GM12878 (cell line): ENCODE data around the gene SEC24C. TPM values are rescaled to one million over a fixed set of nuclear protein-coding genes. Genes with fewer than 3 reads are reported as not detected.

Experiments used
- ATAC-seq: fragments of 200-7000 bp; cut with Tn5 transposase; 3 replicates; pipeline ENCODE4 v1.9.1; 2020; ENCODE audit warnings: mild to moderate bottlenecking, moderate library complexity
- BruUV-seq: library from RNA; stranded (reverse); fragments of 400-500 nt; replicated peaks from 2 replicates; lab custom pipeline; 2021; lab: Mats Ljungman, UMichigan
- CTCF ChIA-PET: fragments of 300-600 bp; sonication (Branson Sonifier 250); formaldehyde crosslinking; extraction: SDS; loops from one replicate; lab custom pipeline; 2021; ENCODE audit warnings: inconsistent platforms; lab: Yijun Ruan, JAX
- POLR2A ChIA-PET: fragments of 350-600 bp; formaldehyde crosslinking; extraction: SDS; loops from one replicate; lab custom pipeline; 2021; ENCODE audit warnings: inconsistent platforms; lab: Charles Lee
- RAD21 ChIA-PET: fragments of 300-600 bp; sonication (Branson Sonifier 250); formaldehyde crosslinking; loops from one replicate; lab custom pipeline; 2023; ENCODE audit warnings: antibody characterized with exemption; ENCODE audit not compliant: unreplicated experiment; lab: Charles Lee
- SMC1A ChIA-PET: fragments of 300-600 bp; sonication (Branson Sonifier 250); formaldehyde crosslinking; loops from one replicate; lab custom pipeline; 2023; ENCODE audit not compliant: unreplicated experiment, uncharacterized antibody; lab: Charles Lee
- DNase-seq: peaks from one replicate; pipeline ENCODE4 v3.0.0-alpha.2; 2011; ENCODE audit warnings: low read depth, low spot score
- FAIRE-seq: peaks from 3 replicates; lab custom pipeline; 2011; peaks lifted over from hg19 to GRCh38; lab: Jason Lieb, UNC
- H2AFZ ChIP-seq: 2 replicates; pipeline ENCODE4 v1.6.0; 2011; ENCODE audit warnings: low read depth, low read length, control low read depth; ENCODE audit not compliant: control insufficient read depth
- H3K27ac ChIP-seq: 2 replicates; pipeline ENCODE4 v1.5.1; 2011; ENCODE audit warnings: control low read depth; ENCODE audit not compliant: control insufficient read depth, insufficient read depth
- H3K27me3 ChIP-seq, 2 experiments: replicated peaks in 1 of 2; 2 replicates each; pipeline versions ENCODE4 v1.6.0 to v1.6.1; 2011; ENCODE audit warnings: low read length in 1 of 2; ENCODE audit not compliant: control insufficient read depth in 2 of 2, insufficient read depth in 2 of 2
- H3K36me3 ChIP-seq, 2 experiments: 2 replicates each; pipeline ENCODE4 v1.5.1; 2011; ENCODE audit warnings: low read length in 1 of 2; ENCODE audit not compliant: control insufficient read depth in 2 of 2, insufficient read depth in 2 of 2
- H3K4me1 ChIP-seq: 2 replicates; pipeline ENCODE4 v1.6.1; 2011; ENCODE audit warnings: mild to moderate bottlenecking, low read length, moderate library complexity, mixed read lengths; ENCODE audit not compliant: control insufficient read depth, insufficient read depth
- H3K4me2 ChIP-seq: 2 replicates; pipeline ENCODE4 v1.6.0; 2011; ENCODE audit warnings: control low read depth; ENCODE audit not compliant: control insufficient read depth, insufficient read depth
- H3K4me3 ChIP-seq: fragments of 200-600 bp; sonication (generic); 2 replicates; pipeline ENCODE4 v1.5.1; 2016
- H3K79me2 ChIP-seq: 2 replicates; pipeline ENCODE4 v1.6.0; 2011; ENCODE audit warnings: low read length; ENCODE audit not compliant: control insufficient read depth, insufficient read depth
- H3K9ac ChIP-seq: 2 replicates; pipeline ENCODE4 v1.8.0; 2011; ENCODE audit warnings: low read length, control low read depth, mixed read lengths; ENCODE audit not compliant: control insufficient read depth, insufficient read depth
- H3K9me3 ChIP-seq: replicated peaks from 3 replicates; pipeline ENCODE4 v1.5.1; 2011; ENCODE audit warnings: mild to moderate bottlenecking, low read length; ENCODE audit not compliant: control insufficient read depth, insufficient read depth
- H4K20me1 ChIP-seq: 2 replicates; pipeline ENCODE4 v1.6.0; 2011; ENCODE audit not compliant: control insufficient read depth, insufficient read depth
- BCL11A ChIP-seq: IDR thresholded peaks from 2 replicates; pipeline ENCODE4 v1.6.1; 2011; ENCODE audit warnings: low read depth, low read length
- BMI1 ChIP-seq: fragments of 450-650 bp; IDR thresholded peaks from 2 replicates; pipeline ENCODE4 v1.6.1; 2016; ENCODE audit warnings: mild to moderate bottlenecking, moderate library complexity, borderline replicate concordance
- CEBPB ChIP-seq, 2 experiments: fragments of 150-350 bp in 1 of 2; IDR thresholded peaks; 2 replicates each; pipeline ENCODE4 v1.6.1; 2012 to 2014; ENCODE audit warnings: low read depth in 2 of 2, low read length in 2 of 2, borderline replicate concordance in 1 of 2, inconsistent platforms in 1 of 2
- EED ChIP-seq: sonication (generic); IDR thresholded peaks from 2 replicates; pipeline ENCODE4 v1.6.1; 2016; ENCODE audit warnings: antibody characterized with exemption, low read depth
- ESRRA ChIP-seq: IDR thresholded peaks from 2 replicates; pipeline ENCODE4 v1.6.1; 2012; ENCODE audit warnings: mild to moderate bottlenecking, low read length, improper control_type of control experiment
- FOXM1 ChIP-seq: IDR thresholded peaks from 2 replicates; pipeline ENCODE4 v1.6.1; 2012; ENCODE audit warnings: low read depth, mild to moderate bottlenecking, inconsistent platforms, low read length, moderate library complexity
- HDAC6 ChIP-seq: fragments of 200-600 bp; sonication (generic); IDR thresholded peaks from one replicate; pipeline ENCODE4 v1.8.0; 2017; ENCODE audit warnings: antibody characterized with exemption; ENCODE audit not compliant: unreplicated experiment
- JUNB ChIP-seq: IDR thresholded peaks from 2 replicates; pipeline ENCODE4 v1.6.1; 2016; ENCODE audit warnings: antibody characterized with exemption, mild to moderate bottlenecking
- MAX ChIP-seq: IDR thresholded peaks from 2 replicates; pipeline ENCODE4 v1.6.1; 2012; ENCODE audit warnings: low read depth, low read length, improper control_type of control experiment
- MXI1 ChIP-seq: fragments of 150-350 bp; IDR thresholded peaks from 2 replicates; pipeline ENCODE4 v1.6.1; 2011; ENCODE audit warnings: low read depth, mild to moderate bottlenecking, inconsistent platforms, low read length, improper control_type of control experiment
- NKRF ChIP-seq: fragments of 450-650 bp; conservative IDR thresholded peaks from 2 replicates; pipeline ENCODE4 v1.6.1; 2017; ENCODE audit warnings: mild to moderate bottlenecking, moderate library complexity
- PAX8 ChIP-seq: fragments of 450-650 bp; IDR thresholded peaks from 2 replicates; pipeline ENCODE4 v1.6.1; 2017; ENCODE audit warnings: mild to moderate bottlenecking, moderate library complexity
- RAD51 ChIP-seq: fragments of 450-650 bp; IDR thresholded peaks from 2 replicates; pipeline ENCODE4 v1.6.1; 2016; ENCODE audit warnings: moderate library complexity, mild to moderate bottlenecking, inconsistent platforms
- RELA ChIP-seq: fragments of 450-650 bp; IDR thresholded peaks from 2 replicates; pipeline ENCODE4 v1.8.0; 2014; ENCODE audit warnings: borderline replicate concordance; ENCODE audit not compliant: partially characterized antibody
- RFX5 ChIP-seq: IDR thresholded peaks from 2 replicates; pipeline ENCODE4 v1.6.1; 2011; ENCODE audit warnings: low read depth, low read length, improper control_type of control experiment
- SPI1 ChIP-seq: IDR thresholded peaks from 2 replicates; pipeline ENCODE4 v1.6.1; 2011; ENCODE audit warnings: low read depth, mild to moderate bottlenecking, low read length, moderate library complexity, borderline replicate concordance; ENCODE audit not compliant: insufficient read depth
- TAF1 ChIP-seq: IDR thresholded peaks from 2 replicates; pipeline ENCODE4 v1.6.1; 2011; ENCODE audit warnings: mild to moderate bottlenecking, low read depth, low read length, borderline replicate concordance
- WGBS: methylation state at CpG from one replicate; pipeline ENCODE4 v1.1.6; 2016; ENCODE audit warnings: low lambda C conversion rate; ENCODE audit not compliant: insufficient replicate concordance, insufficient coverage; ENCODE audit errors: missing lambda C conversion rate; 5-methylcytosine and 5-hydroxymethylcytosine counted together
- in situ Hi-C: fragments of 300-500 bp; cut with MboI; formaldehyde crosslinking; loops from 9 replicates; pipeline ENCODE4 v1.14.3; 2018; ENCODE audit warnings: mixed read lengths
- intact Hi-C: fragments of 100-400 bp; cut with micrococcal nuclease; formaldehyde crosslinking; loops from one replicate; pipeline ENCODE4 v1.14.2; 2022; ENCODE audit not compliant: unreplicated experiment
- polyA plus RNA-seq, 11 experiments: library from polyadenylated mRNA; depleted of rRNA in 4 of 11; unstranded in 6 of 11; stranded (reverse) in 5 of 11; fragments of >200 nt; fragmentation: Nextera tagmentation in 4 of 11; fragmentation: Illumina TruSeq in 1 of 11; extraction: Ambion mirVana in 4 of 11; extraction: Trizol in 1 of 11; gene quantifications; 1 replicate in 1 of 11; 2 replicates in 10 of 11; pipeline versions ENCODE4 v1.2.1 to v1.2.3, GENCODE V29; 2011 to 2016; ENCODE audit warnings: inconsistent platforms in 2 of 11, missing spikeins in 2 of 11, low read depth in 1 of 11
- total RNA-seq, 4 experiments: library from RNA; depleted of rRNA in 3 of 4; stranded (reverse); fragments of >200 nt in 3 of 4; fragmentation: Illumina TruSeq in 1 of 4; extraction: Trizol in 1 of 4; gene quantifications; 2 replicates each; pipeline versions ENCODE4 v1.2.1 to v1.2.3, GENCODE V29; 2013 to 2021
- TF ChIP-seq, protein P1 (sequence below), 3 experiments: IDR thresholded peaks in 2 of 3; conservative IDR thresholded peaks in 1 of 3; 2 replicates each; pipeline ENCODE4 v1.5.1; 2011; ENCODE audit warnings: low read depth in 3 of 3, low read length in 3 of 3, mild to moderate bottlenecking in 3 of 3, control low read depth in 2 of 3, moderate library complexity in 2 of 3, inconsistent platforms in 1 of 3, mixed read lengths in 1 of 3; ENCODE audit not compliant: control insufficient read depth in 2 of 3, insufficient read depth in 1 of 3; ENCODE audit errors: extremely low read depth in 1 of 3

Gene SEC24C
- total and polyA plus RNA-seq, 10 of the 15 experiments (the other 5 are each of a cell fraction or from before 2014, with no cell fraction given) = 12.7 to 117 (median 73.8) TPM

DNA sequence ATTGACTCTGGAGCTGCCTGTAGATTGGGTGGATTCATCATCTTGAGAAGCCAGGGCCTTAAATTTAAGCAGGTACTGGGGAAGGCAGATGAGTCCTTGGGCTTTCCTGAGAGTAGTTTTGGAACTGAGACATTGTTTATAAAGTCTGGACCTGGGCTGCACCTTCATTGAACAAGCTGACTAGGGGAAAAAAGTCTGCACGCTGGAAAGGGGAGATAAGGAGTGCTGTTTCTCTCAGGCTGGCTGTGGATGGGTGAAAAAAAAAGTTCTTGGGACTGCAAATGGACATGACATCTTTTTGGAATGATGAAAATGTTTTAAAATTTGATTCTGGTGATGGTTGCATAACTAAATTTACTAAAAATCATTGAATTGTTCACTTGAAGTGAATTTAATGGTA is 12.0 kb downstream of the SEC24C start:
- Histone ChIP-seq H3K36me3 (peaks cover 10 to 31% of the 10 kb centered on the region in 2 experiments), H3K9ac (no peak overlapping the region), H3K9me3 (no peaks in the 10 kb centered on the region), H2AFZ (no peak overlapping the region), H3K4me2 (no peak overlapping the region), H4K20me1 (no peaks in the 10 kb centered on the region), H3K27me3 (no peaks in the 10 kb centered on the region), H3K27ac (no peak overlapping the region), H3K79me2 (peaks cover 12% of the 10 kb centered on the region), H3K4me1 (peaks cover 34% of the 10 kb centered on the region), H3K4me3 (no peak overlapping the region)
- 92% methylated on average over 1 of the region's 1 CpG for WGBS
- ATAC-seq (no peak), DNase-seq (no peak), FAIRE-seq (no peak)
- BruUV-seq = no TSS peak
- TF ChIP-seq EED = no peak
- TF ChIP-seq ESRRA = no peak
- TF ChIP-seq TAF1 = no peak
- no peak for TF ChIP-seq BCL11A
- TF ChIP-seq FOXM1 = no peak
- TF ChIP-seq PAX8 = no peak
- TF ChIP-seq CEBPB (IDR thresholded peaks at IDR 0.05; ENCODE audit: borderline replicate concordance in 1 of 2, low read depth in 2 of 2, low read length in 2 of 2) = no peak
- no peak for TF ChIP-seq NKRF
- no peak for TF ChIP-seq RELA
- TF ChIP-seq RFX5 = no peak
- no peak for TF ChIP-seq SPI1
- TF ChIP-seq RAD51 = no peak
- no peak for TF ChIP-seq MXI1
- no peak for TF ChIP-seq BMI1
- no peak for TF ChIP-seq JUNB
- no peak for TF ChIP-seq HDAC6
- no peak for TF ChIP-seq MAX
- TF ChIP-seq, protein P1, sequence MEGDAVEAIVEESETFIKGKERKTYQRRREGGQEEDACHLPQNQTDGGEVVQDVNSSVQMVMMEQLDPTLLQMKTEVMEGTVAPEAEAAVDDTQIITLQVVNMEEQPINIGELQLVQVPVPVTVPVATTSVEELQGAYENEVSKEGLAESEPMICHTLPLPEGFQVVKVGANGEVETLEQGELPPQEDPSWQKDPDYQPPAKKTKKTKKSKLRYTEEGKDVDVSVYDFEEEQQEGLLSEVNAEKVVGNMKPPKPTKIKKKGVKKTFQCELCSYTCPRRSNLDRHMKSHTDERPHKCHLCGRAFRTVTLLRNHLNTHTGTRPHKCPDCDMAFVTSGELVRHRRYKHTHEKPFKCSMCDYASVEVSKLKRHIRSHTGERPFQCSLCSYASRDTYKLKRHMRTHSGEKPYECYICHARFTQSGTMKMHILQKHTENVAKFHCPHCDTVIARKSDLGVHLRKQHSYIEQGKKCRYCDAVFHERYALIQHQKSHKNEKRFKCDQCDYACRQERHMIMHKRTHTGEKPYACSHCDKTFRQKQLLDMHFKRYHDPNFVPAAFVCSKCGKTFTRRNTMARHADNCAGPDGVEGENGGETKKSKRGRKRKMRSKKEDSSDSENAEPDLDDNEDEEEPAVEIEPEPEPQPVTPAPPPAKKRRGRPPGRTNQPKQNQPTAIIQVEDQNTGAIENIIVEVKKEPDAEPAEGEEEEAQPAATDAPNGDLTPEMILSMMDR (IDR thresholded peaks at IDR 0.05 in 2 of 3, conservative IDR thresholded peaks at IDR 0.05 in 1 of 3; ENCODE audit: control insufficient read depth in 2 of 3, extremely low read depth in 1 of 3, insufficient read depth in 1 of 3, low read depth in 3 of 3, low read length in 3 of 3) = no peak
- ChIA-PET SMC1A (interaction anchor here (0.7 kb wide), 1 partner anchor 123 kb away, joined by 3 read pairs; no protein-coding TSS in a partner anchor), POLR2A (interaction anchor here (0.6 to 6.9 kb wide), 5 partner anchors 11 to 354 kb away, joined by 3 to 63 read pairs (median 3); a partner anchor contains a TSS), CTCF (interaction anchor here (0.7 kb wide), 1 partner anchor 9 kb away, joined by 3 read pairs; no protein-coding TSS in a partner anchor), RAD21 (interaction anchor here (1.4 kb wide), 1 partner anchor 12 kb away, joined by 3 read pairs; no protein-coding TSS in a partner anchor)
- in situ Hi-C loops = no loop called here
- intact Hi-C loops = no loop called here
